AG10803 (cell line): ENCODE measurements around the gene FOXJ1.

Experiments
- DNase-seq: peaks from one replicate; pipeline ENCODE4 v3.0.0; 2010; ENCODE audit warnings: low read depth
- H3K4me3 ChIP-seq: 2 replicates; pipeline ENCODE4 v1.5.1; 2011; ENCODE audit warnings: mild to moderate bottlenecking, low read length, control low read depth
- TF ChIP-seq, protein P1 (sequence below): conservative IDR thresholded peaks from 2 replicates; pipeline ENCODE4 v1.5.1; 2011; ENCODE audit warnings: mild to moderate bottlenecking, low read length, control low read depth, inconsistent platforms

Gene FOXJ1

DNA sequence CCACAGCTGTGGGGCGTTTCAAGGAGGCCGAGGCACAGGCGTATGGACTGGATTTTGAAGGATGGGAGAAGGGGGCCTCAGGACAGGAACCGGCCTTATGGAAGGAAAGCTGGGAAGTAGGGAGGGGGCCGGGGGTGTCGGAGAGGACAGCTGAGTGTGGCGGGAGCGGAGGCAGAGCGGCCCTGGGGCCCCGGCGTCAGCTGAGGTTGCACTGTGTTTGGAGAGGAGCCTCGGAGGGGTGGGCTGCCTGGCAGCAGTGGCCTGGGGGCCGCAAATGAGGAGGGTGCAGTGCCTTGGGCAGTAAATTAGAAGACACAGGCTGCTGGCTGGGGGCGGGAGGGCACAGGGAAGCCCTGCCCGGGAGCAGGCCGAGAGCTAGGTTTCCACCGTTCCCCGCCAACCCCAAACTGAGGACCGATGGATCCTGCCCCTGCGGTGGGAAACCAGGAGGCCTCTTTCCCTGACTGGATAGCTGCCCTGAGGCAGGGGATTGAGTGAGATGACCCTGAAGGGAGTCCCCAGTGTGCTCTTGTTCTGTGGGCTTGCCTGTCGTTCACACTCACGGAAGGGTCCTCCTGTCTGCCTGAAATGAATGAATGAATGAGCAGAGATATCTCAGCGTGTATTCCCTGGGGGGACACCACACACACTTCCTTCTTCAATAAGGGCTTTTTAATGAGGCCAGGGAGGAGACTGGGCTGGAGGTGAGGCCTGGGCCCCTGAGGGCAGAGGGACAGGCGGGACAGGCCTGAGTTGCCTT lies 18.4 kb downstream of the FOXJ1 start:
- no peak for DNase-seq
- TF ChIP-seq, protein P1, sequence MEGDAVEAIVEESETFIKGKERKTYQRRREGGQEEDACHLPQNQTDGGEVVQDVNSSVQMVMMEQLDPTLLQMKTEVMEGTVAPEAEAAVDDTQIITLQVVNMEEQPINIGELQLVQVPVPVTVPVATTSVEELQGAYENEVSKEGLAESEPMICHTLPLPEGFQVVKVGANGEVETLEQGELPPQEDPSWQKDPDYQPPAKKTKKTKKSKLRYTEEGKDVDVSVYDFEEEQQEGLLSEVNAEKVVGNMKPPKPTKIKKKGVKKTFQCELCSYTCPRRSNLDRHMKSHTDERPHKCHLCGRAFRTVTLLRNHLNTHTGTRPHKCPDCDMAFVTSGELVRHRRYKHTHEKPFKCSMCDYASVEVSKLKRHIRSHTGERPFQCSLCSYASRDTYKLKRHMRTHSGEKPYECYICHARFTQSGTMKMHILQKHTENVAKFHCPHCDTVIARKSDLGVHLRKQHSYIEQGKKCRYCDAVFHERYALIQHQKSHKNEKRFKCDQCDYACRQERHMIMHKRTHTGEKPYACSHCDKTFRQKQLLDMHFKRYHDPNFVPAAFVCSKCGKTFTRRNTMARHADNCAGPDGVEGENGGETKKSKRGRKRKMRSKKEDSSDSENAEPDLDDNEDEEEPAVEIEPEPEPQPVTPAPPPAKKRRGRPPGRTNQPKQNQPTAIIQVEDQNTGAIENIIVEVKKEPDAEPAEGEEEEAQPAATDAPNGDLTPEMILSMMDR, result no peak
- H3K4me3 ChIP-seq, result no peak overlapping the region

- TF ChIP-seq, protein P1, result no peak
- peak overlapping the region; percentile 38 for H3K4me3 ChIP-seq
- DNase-seq, result peak; percentile 9
Measured at GRCh38 chr17:76121932-76122430, 19.1 kb downstream of the FOXJ1 start.

DNA sequence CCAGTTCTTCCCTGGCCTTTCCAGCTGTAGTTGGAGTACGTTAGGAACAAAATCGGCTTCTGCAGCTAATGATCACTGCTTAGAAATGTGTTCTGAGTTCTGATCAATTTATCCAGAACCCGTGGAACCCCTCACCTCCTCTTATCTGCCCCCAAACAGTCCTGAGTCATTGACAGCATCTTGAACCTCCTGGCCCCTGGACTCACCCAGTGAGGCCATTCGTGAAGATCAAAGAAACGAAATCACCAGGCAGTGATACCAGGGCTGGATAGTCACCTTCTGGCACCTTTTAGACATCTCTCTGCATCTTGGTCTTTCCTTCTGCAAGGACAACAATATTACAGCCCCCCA lies 20.4 kb downstream of the FOXJ1 start:
- no peak for DNase-seq
- TF ChIP-seq, protein P1, result no peak; the same call in 1 of the 2 replicates
- no peak overlapping the region for H3K4me3 ChIP-seq

GRCh38 chr17:76119409-76120371 lies 21.4 kb downstream of the FOXJ1 start:
- no peak overlapping the region for H3K4me3 ChIP-seq
- no peak for DNase-seq
- TF ChIP-seq, protein P1, result no peak

- H3K4me3 ChIP-seq, result no peak overlapping the region
- TF ChIP-seq, protein P1, result no peak
- no peak for DNase-seq
Measured at GRCh38 chr17:76115138-76115754, 25.8 kb downstream of the FOXJ1 start.

DNA sequence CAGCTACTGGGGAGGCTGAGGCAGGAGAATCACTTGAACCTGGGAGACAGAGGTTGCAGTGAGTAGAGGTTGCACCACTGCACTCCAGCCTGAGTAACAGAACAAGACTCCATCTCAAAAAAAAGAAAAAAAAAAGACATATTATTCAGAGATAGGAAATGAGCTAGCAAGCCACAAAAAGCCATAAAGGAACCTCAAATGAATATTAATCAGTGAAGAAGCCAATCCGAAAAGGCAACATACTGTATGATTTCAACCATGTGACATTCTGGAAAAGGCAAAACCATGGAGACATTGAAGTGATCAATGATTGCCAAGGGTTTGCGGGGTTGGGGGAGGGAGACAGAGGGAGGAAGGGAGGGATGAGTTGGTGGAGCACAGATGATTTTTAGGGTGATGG lies 29.1 kb downstream of the FOXJ1 start:
- H3K4me3 ChIP-seq, result no peak overlapping the region
- DNase-seq, result peak; percentile 25
- TF ChIP-seq, protein P1, result no peak
